HFFc6 (cell line): ENCODE data around the gene ZBTB16. TPM values are rescaled to one million over a fixed set of nuclear protein-coding genes. Genes with fewer than 3 reads are reported as not detected.

Experiments
- DNase-seq: peaks from one replicate; pipeline ENCODE4 v3.0.0-alpha.2; 2018
- H3K27ac Mint-ChIP-seq: 2 replicates; pipeline ENCODE4 v1.8.0; 2020; ENCODE audit warnings: mild to moderate bottlenecking, mixed read lengths
- H3K27me3 Mint-ChIP-seq: 2 replicates; pipeline ENCODE4 v1.8.0; 2021; ENCODE audit warnings: mild to moderate bottlenecking, moderate library complexity, mixed read lengths; ENCODE audit not compliant: insufficient read depth
- H3K36me3 Mint-ChIP-seq: 2 replicates; pipeline ENCODE4 v1.8.0; 2021; ENCODE audit warnings: low read depth, mixed read lengths
- H3K4me1 Mint-ChIP-seq: 2 replicates; pipeline ENCODE4 v1.8.0; 2020; ENCODE audit warnings: low read depth, mixed read lengths
- H3K4me3 Mint-ChIP-seq: 2 replicates; pipeline ENCODE4 v1.8.0; 2020; ENCODE audit warnings: mild to moderate bottlenecking, moderate library complexity, mixed read lengths
- H3K9me3 Mint-ChIP-seq: 2 replicates; pipeline ENCODE4 v1.8.0; 2020; ENCODE audit warnings: mild to moderate bottlenecking, mixed read lengths
- total RNA-seq, 6 experiments: library from RNA; stranded (reverse); fragmentation: NEBNext Ultra II Directional; extraction: Animal tissue kit (Norgen Biotek cat#: 25700); gene quantifications; 2 replicates in 1 of 6; 3 replicates in 5 of 6; pipeline ENCODE4 v1.2.3, GENCODE V29; 2021
- TF ChIP-seq, protein P1 (sequence below): fragments of 200-600 bp; sonication (generic); IDR thresholded peaks from 2 replicates; pipeline ENCODE4 v1.5.0; 2021; ENCODE audit warnings: antibody characterized with exemption, mild to moderate bottlenecking

ZBTB16 gene
- total RNA-seq, 6 experiments from 2014 or later, result not detected

DNA sequence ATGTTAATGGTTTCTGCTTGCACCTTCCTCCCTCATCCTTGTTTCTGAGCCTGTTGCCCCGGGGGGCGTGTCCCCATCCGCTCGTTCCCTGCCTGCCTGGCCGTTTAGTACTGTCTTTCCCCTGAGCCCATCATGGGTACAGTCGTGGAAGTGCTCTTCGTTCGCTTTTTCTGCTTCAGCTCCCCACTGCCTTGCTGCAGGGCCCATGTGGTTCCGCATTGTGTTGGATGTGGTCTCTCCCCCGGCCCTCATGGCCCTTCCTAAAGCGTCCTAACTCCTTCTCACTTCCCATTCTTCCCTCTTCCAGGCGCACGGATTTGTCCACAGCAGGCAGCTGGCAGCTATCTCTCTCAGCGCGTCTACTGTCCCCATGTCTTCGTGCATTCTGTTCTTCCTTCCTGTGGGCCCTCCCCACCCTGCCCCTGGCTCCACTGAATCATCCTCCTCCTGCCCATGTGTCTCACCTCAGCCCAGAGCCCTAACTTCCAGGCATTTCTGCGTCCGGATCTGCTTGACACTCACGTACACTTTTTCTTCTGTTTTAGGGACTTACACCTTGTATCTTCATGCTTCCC lies 98.1 kb downstream of the ZBTB16 start:
- TF ChIP-seq, protein P1, sequence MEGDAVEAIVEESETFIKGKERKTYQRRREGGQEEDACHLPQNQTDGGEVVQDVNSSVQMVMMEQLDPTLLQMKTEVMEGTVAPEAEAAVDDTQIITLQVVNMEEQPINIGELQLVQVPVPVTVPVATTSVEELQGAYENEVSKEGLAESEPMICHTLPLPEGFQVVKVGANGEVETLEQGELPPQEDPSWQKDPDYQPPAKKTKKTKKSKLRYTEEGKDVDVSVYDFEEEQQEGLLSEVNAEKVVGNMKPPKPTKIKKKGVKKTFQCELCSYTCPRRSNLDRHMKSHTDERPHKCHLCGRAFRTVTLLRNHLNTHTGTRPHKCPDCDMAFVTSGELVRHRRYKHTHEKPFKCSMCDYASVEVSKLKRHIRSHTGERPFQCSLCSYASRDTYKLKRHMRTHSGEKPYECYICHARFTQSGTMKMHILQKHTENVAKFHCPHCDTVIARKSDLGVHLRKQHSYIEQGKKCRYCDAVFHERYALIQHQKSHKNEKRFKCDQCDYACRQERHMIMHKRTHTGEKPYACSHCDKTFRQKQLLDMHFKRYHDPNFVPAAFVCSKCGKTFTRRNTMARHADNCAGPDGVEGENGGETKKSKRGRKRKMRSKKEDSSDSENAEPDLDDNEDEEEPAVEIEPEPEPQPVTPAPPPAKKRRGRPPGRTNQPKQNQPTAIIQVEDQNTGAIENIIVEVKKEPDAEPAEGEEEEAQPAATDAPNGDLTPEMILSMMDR, result no peak
- no peak overlapping the region for H3K4me3 Mint-ChIP-seq
- H3K9me3 Mint-ChIP-seq, result no peaks in the 10 kb centered on the region
- H3K36me3 Mint-ChIP-seq, result no peaks in the 10 kb centered on the region
- H3K27ac Mint-ChIP-seq, result no peak overlapping the region
- DNase-seq, result no peak
- H3K4me1 Mint-ChIP-seq, result peaks cover 22% of the 10 kb centered on the region
- H3K27me3 Mint-ChIP-seq, result peaks cover 31% of the 10 kb centered on the region

- Mint-ChIP-seq H3K27ac (no peak overlapping the region), H3K36me3 (no peaks in the 10 kb centered on the region), H3K27me3 (peaks cover 32% of the 10 kb centered on the region), H3K4me1 (peaks cover 31% of the 10 kb centered on the region), H3K4me3 (no peak overlapping the region), H3K9me3 (no peaks in the 10 kb centered on the region)
- TF ChIP-seq, protein P1, result no peak
- no peak for DNase-seq
Observed at GRCh38 chr11:114158421-114158820, 98.9 kb downstream of the ZBTB16 start.

- no peak overlapping the region for H3K4me3 Mint-ChIP-seq
- H3K27ac Mint-ChIP-seq, result no peak overlapping the region
- H3K27me3 Mint-ChIP-seq, result peaks cover 32% of the 10 kb centered on the region
- TF ChIP-seq, protein P1, result no peak
- H3K36me3 Mint-ChIP-seq, result no peaks in the 10 kb centered on the region
- no peaks in the 10 kb centered on the region for H3K9me3 Mint-ChIP-seq
- H3K4me1 Mint-ChIP-seq, result peaks cover 36% of the 10 kb centered on the region
- no peak for DNase-seq
Observed at GRCh38 chr11:114158886-114159285, 99.4 kb downstream of the ZBTB16 start.

DNA sequence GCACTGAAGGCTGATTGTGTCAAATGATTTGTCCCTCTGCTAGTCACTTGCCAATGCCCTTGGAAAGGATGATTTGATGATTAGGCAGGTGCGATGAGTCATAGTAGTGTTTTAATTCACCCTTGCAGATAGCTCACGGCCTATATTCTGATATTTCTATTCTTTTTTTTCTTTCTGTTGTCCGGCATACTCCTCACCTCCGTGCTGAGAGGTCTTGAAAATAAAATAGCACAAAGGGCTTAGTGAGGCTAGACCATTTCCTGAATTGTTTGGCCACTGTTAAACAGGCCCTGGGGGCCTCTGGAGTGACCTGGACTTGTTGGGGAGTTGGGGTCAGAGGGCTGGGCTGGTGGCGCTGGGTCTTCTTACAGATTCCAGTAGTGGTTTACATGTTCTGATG lies 99.8 kb downstream of the ZBTB16 start:
- H3K27me3 Mint-ChIP-seq, result peaks cover 36% of the 10 kb centered on the region
- no peaks in the 10 kb centered on the region for H3K36me3 Mint-ChIP-seq
- H3K9me3 Mint-ChIP-seq, result no peaks in the 10 kb centered on the region
- H3K4me1 Mint-ChIP-seq, result peaks cover 39% of the 10 kb centered on the region
- no peak for DNase-seq
- TF ChIP-seq, protein P1, result no peak
- no peak overlapping the region for H3K27ac Mint-ChIP-seq
- H3K4me3 Mint-ChIP-seq, result no peak overlapping the region

- Mint-ChIP-seq H3K4me1 (peaks cover 39% of the 10 kb centered on the region), H3K4me3 (peak overlapping the region; percentile 55), H3K36me3 (no peaks in the 10 kb centered on the region), H3K27ac (peak overlapping the region; percentile 12; the same call in 1 of the 2 replicates), H3K27me3 (peaks cover 43% of the 10 kb centered on the region), H3K9me3 (no peaks in the 10 kb centered on the region)
- peak; percentile 87 for DNase-seq
- TF ChIP-seq, protein P1, result 0 out of 2 replicates have a peak, but pooled peaks have one; percentile 17
Observed at GRCh38 chr11:114159802-114160632, 100.5 kb downstream of the ZBTB16 start.
